ACHN (cell line): Measurements from ENCODE around the gene TMTC1.

Source experiments
- DNase-seq: peaks from one replicate; pipeline ENCODE4 v3.0.0-alpha.2; 2015
- in situ Hi-C: cut with HindIII; loops from 2 replicates; pipeline ENCODE4 v1.10.0; 2017; ENCODE audit warnings: low sequenced_read_pairs, low pct_ligation_motif_present, low pct_unique_long_range_greater_than_20kb

The TMTC1 gene

DNA sequence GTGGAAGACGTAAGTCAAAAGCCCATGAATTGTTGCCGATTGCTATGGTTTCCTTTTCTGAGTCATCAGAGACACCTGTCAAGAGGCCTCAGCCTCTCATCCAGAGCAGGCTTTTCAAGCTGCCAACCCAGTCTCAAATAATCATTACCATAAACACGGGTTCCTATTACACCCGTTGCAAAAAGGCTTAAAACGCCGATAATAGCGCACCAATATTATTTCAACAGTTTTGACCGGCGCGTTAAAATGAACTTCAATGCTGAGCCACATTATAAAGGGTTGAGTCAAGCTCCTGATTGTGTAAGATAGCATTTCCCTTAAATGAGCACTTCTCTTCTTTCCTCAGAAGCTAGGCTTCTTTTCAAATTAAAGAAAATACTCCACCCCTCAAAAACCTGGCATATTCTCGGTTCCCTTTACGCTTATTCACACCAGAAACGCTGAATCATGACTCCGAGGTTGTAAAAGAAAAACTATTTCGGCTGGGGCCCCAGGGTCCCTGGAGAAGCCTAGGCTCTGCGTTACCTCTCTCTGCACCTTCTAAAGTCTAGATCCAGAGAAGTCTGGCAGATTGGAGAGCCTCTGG lies 1.4 kb downstream of the TMTC1 start:
- in situ Hi-C loops = no loop called here
- DNase-seq = no peak

DNA sequence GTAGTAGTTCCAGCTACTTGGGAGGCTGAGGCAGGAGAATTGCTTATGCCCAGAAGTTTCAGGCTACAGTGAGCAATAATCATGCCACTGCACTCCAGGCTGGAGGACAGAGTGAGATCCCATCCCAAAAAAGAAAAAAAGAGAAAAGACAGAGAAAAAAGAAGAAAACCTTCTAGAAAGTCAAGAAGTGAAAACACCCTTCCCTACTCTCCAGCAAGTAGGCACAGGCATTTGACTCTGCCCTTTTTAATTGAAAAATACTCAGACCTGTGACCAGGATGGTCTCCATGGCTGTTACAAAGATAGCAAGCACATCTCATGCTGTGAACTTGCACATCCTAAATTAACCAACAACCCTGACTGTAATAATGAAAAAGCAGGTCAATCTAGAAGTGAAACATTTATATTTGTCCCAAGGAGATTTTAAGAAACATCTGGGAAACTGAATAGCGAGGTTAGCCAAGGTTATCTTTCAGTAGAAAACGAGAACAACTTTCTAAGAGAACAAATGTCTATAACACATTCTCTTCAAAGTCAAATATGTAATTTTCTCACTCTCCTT lies 2.0 kb downstream of the TMTC1 start:
- in situ Hi-C loops = no loop called here
- no peak for DNase-seq

GRCh38 chr12:29781188-29781587 lies 2.6 kb downstream of the TMTC1 start:
- in situ Hi-C loops = no loop called here
- DNase-seq = no peak

- in situ Hi-C loops = no loop called here
- no peak for DNase-seq
These were observed 3.7 kb downstream of the TMTC1 start for GRCh38 chr12:29780084-29780483.

GRCh38 chr12:29778531-29778930 lies 5.2 kb downstream of the TMTC1 start:
- no peak for DNase-seq
- in situ Hi-C loops = no loop called here

DNA sequence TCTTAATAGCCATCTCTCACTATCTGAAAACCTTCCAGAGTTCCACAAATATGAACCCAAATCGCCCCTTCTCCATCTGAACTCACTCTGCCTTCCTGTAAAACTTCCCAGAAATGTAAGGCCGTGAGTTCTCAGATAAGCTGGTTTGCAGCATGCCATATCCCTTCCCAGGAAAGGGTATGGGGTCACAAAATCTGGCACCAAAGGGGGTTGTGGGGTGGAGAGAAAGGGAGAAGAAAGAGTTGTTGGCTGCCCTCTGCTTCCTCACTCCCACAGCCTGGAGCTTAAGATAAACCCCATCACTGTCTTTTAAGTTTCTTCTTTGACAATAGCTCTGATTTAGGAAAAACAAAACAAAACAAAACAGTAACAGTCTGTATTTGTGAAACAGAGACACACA lies 10.7 kb downstream of the TMTC1 start:
- in situ Hi-C loops = no loop called here
- no peak for DNase-seq

- no peak for DNase-seq
- in situ Hi-C loops = no loop called here
These were observed 12.0 kb downstream of the TMTC1 start for GRCh38 chr12:29771786-29772185.

GRCh38 chr12:29771165-29771564 lies 12.6 kb downstream of the TMTC1 start:
- in situ Hi-C loops = no loop called here
- no peak for DNase-seq

DNA sequence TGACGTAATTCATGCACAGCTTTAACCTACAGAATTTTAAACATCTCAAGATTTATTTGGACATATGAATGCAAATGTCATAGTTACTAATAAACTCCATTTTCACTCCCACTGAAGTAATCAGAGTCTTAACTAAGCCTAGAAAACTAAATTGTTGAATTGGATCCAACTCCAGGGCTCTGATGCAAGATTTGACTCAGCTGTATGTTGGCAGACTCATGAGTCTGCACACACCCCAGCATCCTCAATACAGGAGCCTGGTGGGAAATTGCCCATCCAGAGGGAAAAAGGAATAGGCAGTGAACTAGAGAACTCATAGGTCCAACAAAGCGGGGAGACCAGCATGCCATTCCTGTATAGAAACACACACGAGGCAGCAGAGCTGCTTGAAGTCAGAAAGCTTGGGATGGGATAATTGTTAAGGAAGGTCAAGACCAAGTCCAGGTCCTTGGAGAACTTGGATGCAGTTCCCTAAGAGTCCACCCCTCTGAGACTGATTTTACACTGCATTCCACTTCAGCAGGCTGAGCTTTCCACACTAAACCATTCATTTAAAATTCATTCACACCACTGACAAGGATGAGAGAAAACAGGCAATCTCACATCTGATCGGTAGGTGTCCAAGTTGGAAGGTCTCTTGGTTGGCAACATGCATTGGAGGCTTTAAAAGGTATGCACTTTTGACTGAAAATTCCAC lies 14.4 kb downstream of the TMTC1 start:
- in situ Hi-C loops = no loop called here
- DNase-seq = no peak

GRCh38 chr12:29768372-29768771 lies 15.4 kb downstream of the TMTC1 start:
- in situ Hi-C loops = no loop called here
- DNase-seq = no peak

GRCh38 chr12:29763301-29763683 lies 20.4 kb downstream of the TMTC1 start:
- in situ Hi-C loops = no loop called here
- no peak for DNase-seq

- no peak for DNase-seq
- in situ Hi-C loops = no loop called here
These were observed 21.0 kb downstream of the TMTC1 start for GRCh38 chr12:29762637-29763300.

DNA sequence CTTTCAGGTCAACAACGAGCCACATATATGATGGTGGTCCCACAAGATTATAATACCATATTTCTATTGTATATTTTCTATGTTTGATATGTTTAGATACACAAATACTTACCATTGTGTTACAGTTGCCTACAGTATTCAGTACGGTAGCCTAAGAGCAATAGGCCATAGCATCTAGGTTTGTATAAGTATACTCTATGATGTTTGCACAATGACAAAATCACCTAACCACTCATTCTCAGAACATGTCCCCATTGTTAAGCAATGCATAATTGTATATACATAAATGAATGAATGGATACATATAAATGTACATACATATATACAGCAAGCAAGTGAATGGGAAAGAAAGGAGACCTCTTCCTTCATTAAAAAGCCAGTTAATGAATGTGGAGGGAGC lies 23.8 kb downstream of the TMTC1 start:
- DNase-seq = no peak
- in situ Hi-C loops = no loop called here

DNA sequence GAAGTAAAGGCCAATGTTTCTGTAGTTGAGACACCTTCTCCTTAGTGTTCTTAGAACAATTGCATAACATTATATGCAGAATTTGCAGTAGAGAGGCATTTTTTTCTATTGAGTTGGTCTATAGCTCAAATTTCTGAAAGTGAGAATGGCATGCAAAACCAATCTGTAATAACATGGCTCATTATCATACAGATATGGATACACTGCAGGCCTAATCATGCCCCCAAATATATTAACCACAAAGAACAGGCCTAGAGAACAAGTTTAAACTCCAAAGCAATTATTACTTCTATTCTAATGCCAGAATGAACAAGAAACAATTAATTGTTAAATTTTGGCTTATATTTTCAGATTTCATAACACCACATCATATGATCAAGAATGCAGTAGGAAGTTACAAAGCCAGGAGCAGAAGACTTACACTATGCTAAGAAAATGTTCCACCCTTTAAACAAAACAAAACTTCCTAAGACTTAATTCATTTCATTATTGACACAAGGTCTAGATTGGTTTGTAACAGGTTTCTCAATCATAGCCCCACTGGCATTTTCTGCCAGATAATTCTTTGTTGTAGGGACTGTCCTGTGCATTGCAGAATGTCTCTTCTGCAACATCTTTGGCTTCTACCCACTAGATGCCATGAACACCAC lies 26.9 kb downstream of the TMTC1 start:
- no peak for DNase-seq
- in situ Hi-C loops = no loop called here

- in situ Hi-C loops = no loop called here
- no peak for DNase-seq
These were observed 29.2 kb downstream of the TMTC1 start for GRCh38 chr12:29754235-29755189.

- in situ Hi-C loops = no loop called here
- DNase-seq = no peak
These were observed 31.6 kb downstream of the TMTC1 start for GRCh38 chr12:29752121-29752520.

DNA sequence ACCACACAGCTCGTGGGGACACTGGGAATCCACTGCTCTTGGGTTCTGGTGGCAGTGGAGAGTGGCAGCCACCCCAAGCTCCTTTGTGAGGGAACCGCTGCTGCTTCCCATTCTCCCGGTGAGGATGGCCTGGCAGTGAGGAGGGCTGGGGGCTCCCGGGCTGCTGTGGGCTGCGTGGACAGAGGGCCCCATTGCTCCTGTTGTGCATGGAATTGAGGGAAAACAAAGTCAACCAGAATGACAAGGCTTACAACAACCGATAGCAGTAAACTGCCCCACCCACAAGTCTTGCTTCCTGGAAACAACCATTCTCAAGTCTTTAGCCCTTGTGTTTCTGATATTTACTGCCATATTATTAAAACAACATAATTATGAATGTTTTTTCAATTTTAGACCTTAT lies 32.1 kb downstream of the TMTC1 start:
- no peak for DNase-seq
- in situ Hi-C loops = no loop called here

GRCh38 chr12:29750928-29751220 lies 32.9 kb downstream of the TMTC1 start:
- no peak for DNase-seq
- in situ Hi-C loops = no loop called here
